NT2/D1 (cell line): ENCODE measurements around the gene PLGLB1.
"Not testable (repeated sequence)": the region's sequence is repeated elsewhere in the genome, so short reads cannot be mapped to it uniquely, and the experiment has no call there.

Experiments used
- SUZ12 ChIP-seq: IDR thresholded peaks from 2 replicates; pipeline ENCODE4 v1.6.1; 2011; ENCODE audit not compliant: insufficient read length, insufficient read depth; ENCODE audit errors: extremely low read depth
- YY1 ChIP-seq: IDR thresholded peaks from 2 replicates; pipeline ENCODE4 v1.6.1; 2011; ENCODE audit not compliant: insufficient read length, insufficient read depth
- ZNF274 ChIP-seq: IDR thresholded peaks from 2 replicates; pipeline ENCODE4 v1.6.1; 2011; ENCODE audit warnings: mild to moderate bottlenecking, low read depth, low read length

- TF ChIP-seq ZNF274, YY1, SUZ12: not testable (repeated sequence)
These were observed 2.5 kb upstream of the PLGLB1 start for GRCh38 chr2:87023988-87024615.
